NCI-H345 (cell line): ENCODE data around the gene CD300C.
"Not testable (repeated sequence)": the region's sequence is repeated elsewhere in the genome, so short reads cannot be mapped to it uniquely, and the experiment has no call there.

Experiments used
- DNase-seq: peaks from one replicate; lab custom pipeline; 2025; lab: John Stamatoyannopoulos, UW

Gene CD300C

DNA sequence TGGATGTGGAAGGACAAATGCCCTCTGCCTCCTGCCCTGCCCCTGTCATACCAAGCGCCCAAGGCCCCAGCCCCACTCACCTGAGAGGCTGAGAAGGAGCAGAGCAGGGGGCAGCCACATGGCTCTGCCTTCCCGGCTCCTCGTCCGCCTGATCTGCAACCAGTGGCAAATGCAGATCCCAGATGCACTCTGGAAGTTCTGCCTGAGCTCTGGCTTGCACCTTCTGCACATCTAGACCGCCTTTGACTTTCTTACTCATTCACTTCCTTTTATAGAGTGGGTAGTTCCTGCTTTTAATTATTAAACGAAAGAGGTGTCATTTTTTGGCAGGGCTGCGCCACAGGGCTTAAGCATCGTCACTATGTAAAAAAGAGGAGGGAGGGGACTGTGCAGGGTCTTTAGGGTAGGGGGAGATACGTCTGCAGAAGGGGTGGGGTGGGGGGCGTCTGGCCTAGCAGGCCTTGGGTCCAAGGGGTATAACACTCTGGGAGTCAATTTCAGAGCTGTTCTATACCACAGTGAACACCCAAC, 14.6 kb downstream of the CD300C start, which contains the start of gene CD300LB:
Gene CD300LB, minus strand, starts transcription at position 245 of the 531 bp plus-strand sequence. Its CDS starts 125 bp downstream, at position 120.
- no peak for DNase-seq

DNA sequence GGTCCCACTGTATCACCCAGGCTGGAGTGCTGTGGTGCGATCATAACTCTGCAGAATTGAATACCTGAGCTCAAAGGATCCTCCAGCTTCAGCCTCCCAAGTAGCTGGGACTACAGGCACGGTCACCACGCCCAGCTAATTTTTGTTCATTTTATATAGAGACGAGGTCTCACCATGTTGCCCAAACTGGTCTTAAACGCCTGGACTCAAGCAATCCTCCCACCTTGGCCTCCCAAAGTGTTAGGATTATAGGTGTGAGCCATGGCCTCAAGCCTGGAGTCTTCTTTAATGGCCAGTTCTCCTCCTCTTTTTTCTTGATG, 15.1 kb downstream of the CD300C start:
- DNase-seq, result no peak

DNA sequence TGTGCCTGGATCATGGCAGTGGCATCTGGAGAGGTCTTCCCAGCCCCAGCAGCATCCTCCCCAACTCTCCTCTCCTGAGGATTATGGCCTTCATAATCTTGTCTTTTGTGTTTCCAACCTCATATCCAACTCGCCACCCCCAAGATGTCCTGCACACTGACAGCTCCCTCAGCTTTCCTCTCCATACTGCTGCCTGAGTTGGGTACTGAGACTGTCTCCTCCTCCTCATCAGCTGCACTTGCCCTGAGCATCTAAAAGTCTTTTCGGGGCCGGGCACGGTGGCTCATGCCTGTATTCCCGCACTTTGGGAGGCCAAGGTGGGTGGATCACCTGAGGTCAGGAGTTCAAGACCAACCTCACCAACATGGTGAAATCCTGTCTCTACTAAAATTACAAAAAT, 16.7 kb downstream of the CD300C start:
- DNase-seq, result no peak

DNA sequence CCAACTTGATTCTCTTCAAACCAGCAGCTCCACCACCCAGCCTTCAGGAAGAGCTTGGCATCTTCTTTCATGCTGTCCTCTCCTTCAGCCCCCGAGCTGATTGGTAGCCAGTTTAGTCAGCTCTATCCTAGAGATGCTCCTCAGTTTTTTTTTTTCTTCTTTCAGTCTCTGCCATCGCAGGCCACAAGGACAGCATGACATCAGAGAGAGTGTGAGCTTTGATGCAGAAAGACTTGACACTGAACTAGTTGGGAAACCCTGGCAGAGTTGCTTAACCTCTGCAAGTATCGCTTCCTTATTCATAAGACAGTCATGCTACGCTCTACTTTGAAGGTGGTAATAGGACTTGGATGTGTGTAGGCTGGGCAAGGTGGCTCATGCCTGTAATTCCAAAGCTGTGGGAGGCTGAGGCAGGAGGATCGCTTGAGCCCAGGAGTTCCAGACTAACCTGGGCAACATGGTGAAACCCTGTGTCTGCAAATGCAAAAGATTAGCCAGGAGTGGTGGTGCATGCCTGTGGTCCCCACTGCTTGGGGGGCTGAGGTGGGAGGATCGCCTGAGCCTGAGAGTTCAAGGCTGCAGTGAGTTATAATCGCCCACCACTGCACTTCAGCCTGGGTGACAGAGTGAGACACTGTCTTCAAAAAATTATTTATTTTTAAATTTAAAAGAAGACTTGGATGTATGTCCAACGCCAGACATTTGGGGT, 17.3 kb downstream of the CD300C start:
- no peak for DNase-seq

DNA sequence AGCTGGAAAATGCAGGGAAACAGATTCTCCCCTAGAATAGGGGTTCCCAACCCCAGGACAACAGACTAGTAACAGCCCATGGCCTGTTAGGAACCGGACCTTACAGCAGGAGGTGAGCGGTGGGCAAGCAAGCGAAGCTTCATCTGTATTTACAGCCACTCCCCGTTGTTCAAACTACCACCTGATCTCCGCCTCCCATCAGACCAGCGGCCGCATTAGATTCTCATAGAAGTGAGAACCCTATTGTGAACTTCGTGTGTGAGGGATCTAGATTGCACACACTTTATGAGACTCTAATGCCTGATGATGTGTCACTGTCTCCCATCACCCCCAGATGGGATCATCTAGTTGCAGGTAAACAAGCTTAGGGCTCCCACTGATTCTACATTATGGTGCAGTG, 18.2 kb downstream of the CD300C start:
- no peak for DNase-seq

DNA sequence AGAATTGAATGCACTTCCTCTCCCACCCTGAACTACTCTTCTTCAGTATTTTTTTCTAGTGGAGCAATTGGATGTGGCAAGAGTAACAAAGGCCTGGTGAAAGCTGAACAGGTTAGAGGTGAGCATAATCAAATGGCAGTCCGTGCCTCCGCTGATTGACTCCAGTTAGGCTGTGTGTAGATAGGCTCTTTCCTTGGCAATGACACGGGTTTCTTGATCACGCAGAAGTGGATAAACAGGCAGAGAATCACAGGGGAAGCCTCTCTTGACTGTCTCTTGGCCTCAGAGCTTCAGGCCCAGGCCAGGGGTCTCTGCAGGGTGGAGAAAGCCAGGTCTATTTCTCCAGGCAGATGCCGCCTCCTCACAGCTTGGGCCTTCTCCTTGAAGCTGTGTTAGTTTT, 18.8 kb downstream of the CD300C start:
- DNase-seq, result no peak

DNA sequence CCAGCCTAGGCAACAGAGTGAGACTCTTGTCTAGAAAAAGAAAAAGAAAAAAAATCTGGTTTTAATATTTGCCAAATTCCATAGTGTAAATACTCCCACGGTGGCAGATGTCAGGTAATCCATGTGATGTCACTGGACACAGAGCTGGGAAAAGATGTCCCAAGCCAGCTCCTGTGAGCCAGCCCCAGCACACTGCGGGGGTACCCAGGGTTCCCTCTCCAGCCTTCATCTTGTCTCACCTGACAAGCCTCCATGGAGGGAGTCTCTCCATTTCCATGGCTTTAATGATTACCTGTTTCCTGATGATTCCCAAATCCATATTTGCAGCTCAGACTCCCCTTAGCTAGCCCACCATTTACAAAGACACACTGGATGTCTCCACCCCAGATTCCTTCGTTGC, 19.2 kb downstream of the CD300C start:
- no peak for DNase-seq

DNA sequence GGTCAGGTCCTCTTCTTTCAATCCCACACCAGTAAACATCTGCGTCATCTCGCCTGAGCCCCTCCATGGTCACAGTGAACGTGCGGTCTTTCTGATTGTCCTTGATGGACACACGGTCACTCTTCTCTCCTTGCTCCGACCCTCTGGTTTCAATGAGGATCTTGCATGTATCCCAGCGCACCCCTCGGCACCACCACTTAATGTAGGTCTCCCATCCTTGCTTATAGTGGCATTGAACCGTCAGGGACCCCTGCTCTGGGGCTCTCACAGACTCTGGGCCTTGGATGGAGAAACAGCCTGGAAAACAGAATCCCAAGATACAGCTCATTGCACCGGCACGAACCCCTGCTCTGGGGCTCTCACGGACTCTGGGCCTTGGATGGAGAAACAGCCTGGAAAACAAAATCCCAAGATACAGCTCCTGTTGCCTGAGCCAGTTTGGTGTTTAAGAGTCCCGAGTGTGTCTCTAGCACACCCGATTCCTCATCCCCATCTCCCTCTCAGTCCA, 20.1 kb downstream of the CD300C start:
- DNase-seq, result no peak

DNA sequence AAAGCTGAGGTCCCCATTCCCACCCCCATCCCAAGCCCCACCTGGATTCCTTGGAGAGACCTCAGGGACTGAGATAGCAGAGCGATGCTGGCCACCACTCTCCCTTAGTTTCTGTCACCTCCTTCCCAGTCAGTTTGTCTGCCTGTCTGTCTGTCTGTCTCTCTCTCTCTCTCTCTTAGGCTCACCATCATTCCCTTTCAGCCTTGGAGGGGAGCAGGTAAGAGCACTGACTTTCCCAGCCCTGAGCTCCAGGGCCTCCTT, 20.5 kb downstream of the CD300C start:
- no peak for DNase-seq

DNA sequence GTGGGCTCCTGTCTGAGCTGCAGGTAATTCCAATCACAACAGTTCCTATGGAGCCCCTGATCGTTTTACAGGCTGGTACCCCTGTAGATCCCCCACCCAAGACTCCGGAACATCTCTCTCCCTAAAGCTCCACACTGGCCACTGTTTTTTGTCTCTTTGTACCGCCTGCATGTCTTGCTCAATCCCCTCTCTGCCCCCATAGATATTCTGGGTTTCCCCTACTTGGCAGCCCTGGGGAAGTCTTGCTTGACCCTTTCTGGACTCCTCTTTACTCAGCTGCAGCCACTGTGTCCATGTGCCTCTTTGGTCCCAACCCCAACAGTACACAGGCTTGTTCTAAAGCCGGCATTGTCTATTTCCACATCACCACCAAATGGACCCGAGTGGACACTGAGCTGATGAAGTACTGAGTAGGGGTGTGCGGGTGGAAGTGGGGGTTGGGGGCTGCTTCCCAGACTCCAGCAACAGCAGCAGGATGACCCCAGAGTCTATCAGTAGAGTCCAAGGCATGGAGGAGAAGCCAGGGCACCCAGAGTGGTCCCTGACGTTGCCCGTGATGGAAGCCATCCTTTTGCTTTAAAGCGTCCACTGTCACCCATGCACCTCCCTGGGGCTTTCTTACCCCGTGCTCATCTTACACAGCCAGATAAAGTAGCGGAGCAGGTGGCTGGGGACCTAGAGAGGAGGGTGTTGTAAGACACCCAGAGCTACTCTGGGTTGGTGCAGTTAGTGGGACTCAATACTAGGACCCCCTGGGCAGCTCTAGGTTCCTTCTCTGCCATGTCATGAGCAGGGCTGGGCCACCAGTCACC, 21.1 kb downstream of the CD300C start:
- DNase-seq, result no peak

DNA sequence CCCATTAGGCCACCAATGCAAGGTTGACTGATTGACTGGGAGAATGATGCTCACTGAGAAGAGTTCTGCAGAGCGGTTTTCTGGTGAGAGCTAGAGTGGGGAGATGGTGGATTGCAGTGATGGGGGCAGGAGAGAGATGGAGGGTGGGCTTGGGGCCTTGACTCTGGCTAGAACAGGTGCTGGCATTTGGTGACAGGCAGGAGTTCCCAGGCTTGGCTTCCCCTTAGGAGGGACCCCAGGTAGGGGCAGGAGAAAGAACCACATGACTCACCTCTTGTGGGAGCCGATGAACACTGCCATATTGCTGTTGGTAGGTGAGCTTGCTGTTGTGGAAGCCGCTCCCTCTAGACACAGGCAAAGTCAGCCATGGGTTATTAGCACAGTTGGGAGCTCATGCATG, 22.6 kb downstream of the CD300C start:
- no peak for DNase-seq

DNA sequence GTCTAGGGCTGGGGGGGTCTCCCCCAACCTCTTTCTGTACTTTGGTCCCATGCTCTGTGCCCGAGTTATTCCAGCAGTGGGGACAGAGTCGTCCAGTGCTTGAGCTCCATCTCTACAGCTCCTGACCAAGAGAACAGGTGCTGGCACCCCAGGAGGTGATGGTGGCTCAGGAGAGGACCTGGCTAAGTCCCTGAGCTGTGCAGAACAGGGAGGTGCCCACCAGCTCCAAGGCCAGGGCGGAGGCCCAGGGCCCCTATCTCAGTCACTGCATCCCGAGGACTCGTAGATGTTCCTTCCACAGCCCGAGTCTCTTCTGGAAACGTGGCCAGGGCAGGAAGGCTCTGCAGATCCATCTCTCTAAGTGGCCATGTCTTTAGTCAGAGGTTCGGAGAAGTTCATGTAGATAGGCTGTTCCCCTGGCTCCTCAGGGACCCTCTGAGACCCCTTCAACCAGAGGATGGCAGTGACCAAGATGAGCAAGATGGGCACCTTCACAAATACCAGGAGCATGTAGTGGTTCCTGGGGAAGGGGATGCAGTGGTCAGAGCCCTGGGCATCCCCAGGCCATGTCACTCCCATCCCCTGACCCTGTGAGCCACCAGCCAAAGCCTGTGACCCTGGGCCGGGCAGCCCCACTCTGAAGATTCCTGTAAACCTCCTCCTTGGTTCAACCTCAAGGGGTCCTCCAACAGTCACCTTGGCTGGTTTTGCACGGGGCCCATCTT, 23.4 kb downstream of the CD300C start:
- DNase-seq, result no peak

DNA sequence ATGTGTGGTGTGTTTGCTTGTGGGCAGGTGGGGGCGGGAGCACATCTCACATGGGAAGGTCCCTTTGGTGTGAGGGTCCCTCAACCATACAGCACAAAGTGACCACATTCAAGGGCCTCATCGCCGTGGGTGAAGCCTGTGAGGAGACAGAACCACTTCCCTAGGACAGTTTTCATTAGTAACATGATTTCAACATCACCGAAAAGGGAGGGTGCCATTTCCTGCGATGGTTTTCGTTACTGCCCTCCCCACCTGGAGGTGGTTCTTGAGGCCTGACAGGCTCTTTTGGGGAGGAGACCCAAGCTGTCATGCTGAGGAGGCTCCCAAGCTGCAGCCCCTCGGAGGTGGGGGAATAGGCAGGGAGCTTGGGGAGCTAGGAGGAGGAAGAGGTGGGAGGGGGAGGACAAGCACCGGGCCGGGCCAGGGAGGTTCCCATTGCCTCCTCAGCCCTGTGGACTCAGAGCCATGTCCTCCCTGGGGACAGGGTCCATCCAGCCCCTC, 24.2 kb downstream of the CD300C start:
- no peak for DNase-seq

DNA sequence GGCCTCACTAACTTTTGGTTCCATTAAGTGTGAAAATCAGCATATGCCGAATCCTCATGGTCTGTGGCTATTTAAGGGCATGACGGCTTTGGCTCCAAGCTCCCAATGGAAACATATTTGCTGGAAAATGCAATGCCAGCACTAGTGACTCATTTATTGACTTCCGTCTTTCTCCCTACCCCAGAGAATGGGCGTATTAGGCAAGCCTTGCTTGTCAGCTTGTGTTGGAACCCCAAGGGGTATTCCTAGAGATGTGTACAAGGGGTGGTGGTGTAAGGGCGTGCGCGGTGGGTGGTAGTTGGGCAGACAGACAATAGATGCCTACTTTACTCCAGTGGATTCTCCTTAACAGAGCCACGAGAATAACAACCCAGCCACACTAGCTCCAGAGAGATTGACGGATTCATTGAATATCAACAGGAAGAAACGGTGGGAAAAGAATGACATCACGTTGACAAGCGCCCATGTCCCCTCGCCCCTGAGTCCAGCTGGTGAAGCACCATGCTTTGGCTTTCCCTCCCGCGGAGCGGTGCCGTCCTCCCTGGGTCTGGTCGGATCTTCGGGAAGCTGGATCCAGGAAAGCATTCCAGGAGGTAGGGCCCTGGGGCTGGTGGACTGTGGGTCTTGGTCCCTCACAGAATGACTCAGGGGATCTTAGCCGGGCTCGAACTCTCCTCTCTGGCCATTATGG, 25.0 kb downstream of the CD300C start:
- DNase-seq, result no peak

DNA sequence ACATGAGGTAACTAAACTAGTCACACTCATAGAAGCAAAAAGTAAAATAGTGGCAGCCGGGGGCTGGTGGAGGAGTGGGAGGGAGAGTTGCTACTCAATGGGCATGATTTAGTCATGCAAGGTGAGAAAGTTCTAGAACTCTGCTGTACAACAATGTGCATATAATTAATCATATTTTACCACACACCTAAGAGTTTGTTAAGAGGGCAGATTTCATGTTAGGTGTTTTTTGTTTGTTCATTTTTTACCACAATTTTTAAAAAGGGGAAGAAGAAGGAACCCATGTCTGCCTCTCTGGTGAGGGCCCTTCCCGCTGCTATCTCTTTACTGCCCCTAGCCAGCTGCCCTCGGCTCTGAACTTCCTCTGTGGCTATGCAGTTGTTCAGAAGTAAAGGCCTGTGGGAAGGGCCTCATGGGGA, 25.9 kb downstream of the CD300C start:
- no peak for DNase-seq

DNA sequence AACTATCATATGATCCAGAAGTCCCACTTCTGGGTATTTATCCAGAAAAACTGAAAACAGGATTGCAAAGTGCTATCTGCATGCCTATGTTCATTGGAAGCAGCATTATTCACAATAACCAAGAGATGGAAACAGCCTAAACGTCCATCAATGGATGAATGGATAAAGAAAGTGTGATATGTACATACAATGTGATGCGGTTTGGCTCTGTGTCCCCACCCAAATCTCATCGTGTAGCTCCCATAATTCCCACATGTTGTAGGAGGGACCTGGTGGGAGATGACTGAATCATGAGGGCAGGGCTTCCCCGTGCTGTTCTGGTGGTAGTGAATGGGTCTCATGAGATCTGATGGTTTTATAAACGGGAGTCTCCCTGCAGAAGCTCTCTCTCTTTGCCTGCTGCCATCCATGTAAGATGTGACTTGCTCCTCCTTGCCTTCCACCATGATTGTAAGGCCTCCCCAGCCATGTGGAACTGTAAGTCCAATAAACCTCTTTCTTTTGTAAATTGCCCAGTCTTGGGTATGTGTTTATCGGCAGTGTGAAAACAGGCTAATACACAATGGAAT, 27.4 kb downstream of the CD300C start:
- DNase-seq, result not testable (repeated sequence)

DNA sequence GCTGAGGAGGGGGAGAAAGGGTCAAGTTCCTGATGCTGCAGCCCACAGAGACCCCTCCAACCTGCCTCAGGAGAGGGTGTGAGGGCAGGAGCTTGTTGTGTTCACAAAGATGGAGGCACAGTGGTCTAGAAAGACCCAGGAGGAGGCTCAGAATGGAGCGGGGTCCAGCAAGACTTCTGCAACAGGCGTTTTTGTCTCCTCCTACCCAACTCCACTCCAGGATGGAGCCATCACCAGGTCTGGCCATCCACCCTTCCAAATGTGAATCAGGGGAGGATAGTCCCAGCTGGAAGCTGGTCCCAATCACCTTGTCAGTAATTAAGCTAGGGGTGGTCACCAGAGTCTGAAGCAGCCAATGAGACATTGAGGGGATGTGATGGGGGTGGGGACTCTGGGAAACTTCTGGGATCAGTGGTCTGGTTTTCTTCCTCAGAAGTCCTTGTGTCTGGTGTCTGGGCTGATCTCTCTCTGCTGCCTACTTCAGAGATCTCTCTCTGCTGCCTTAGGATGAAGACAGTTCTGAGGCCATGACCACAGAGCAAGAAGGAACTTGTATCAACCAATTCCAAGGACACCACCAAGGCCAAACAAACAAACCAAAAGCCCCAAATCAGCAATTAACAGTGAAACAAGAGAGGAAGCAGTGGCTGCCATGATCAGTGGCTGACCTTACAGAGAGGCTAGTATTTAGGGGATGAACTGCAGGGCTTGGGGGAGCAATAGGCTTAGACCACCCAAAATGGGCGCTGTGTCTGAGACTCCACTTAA, 29.2 kb downstream of the CD300C start:
- DNase-seq, result no peak

DNA sequence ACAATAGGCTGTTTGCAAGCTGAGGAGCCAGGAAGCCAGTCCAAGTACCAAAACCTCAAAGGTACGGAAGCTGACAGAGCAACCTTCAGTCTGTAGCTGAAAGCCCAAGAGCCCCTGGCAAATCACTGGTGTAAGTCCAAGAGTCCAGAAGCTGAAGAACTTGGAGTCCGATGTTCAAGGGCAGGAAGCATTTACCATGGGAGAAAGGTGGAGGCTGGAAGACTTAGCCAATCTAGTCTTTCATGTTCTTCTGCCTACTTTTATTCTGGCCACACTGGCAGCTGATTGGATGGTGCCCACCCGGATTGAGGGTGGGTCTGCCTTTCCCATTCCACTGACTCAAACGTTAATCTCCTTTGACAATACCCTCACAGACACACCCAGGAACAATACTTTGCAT, 30.0 kb downstream of the CD300C start:
- no peak for DNase-seq

DNA sequence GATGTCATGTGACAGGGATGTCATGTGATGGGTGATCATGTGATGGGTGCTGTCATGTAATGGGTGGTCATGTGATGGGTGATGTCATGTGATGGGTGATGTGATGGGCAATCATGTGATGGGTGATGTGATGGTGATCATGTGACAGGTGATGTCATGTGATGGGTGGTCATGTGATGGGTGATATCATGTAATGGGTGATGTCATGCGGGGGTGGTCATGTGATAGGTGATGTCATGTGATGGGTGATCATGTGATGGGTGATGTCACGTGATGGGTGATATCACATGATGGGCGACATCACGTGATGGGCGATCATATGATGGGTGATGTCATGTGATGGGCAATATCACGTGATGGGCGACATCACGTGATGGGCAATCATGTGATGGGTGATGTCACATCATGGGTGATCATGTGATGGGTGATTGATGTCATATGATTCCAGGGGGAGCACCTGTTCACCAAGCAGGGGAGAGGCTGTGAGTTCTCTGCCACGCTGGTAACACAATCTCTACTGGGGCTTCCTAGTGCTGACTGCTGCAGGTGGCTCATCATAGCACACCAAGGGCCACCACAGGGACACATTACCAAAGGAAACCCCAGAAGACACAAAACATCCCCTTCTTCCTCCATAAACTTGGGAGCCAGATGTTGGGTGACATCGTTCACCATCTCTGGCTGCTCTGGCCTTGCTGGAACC, 31.1 kb downstream of the CD300C start:
- DNase-seq, result peak; percentile 54

DNA sequence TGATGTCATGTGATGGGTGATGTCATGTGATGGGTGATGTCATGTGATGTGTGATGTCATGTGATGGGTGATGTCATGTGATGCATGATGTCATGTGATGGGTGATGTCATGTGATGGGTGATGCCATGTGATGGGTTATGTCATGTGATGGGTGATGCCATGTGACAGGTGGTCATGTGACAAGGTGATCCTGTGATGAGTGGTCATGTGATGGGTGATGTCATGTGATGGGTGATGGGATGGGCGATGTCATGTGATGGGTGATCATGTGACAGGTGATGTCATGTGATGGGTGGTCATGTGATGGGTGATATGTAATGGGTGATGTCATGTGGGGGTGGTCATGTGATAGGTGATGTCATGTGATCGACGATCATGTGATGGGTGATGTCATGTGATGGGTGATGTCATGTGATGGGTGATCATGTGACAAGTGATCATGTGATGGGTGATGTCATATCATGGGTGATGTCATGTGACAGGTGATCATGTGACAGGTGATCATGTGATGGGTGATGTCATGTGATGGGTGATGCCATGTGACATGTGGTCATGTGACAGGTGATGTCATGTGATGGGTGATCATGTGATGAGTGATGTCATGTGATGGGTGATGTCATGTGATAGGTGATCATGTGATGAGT, 31.8 kb downstream of the CD300C start:
- DNase-seq, result peak; percentile 55
